Measurements from ENCODE around the gene DYNC2I2.

- TF ChIP-seq CTCF (IDR thresholded peaks at IDR 0.05) (no peak), POLR2A (IDR thresholded peaks at IDR 0.05) (no peak)
Measured at GRCh38 chr9:128654481-128654880, 2.2 kb downstream of the DYNC2I2 start.

Measured in adrenal gland (tissue), 5 donors.